KOPT-K1 (cell line): ENCODE data around the gene GEN1.

Experiments
- H3K27ac ChIP-seq: fragments of 200-600 bp; sonication (generic); 2 replicates; pipeline ENCODE4 v1.5.1; 2016; ENCODE audit warnings: antibody characterized with exemption, mild to moderate bottlenecking, low read depth, low read length; ENCODE audit not compliant: poor library complexity, severe bottlenecking
- H3K36me3 ChIP-seq: fragments of 200-600 bp; sonication (generic); 2 replicates; pipeline ENCODE4 v1.5.1; 2017; ENCODE audit warnings: antibody characterized with exemption, mild to moderate bottlenecking, low read length, moderate library complexity; ENCODE audit not compliant: insufficient read depth
- H3K9me3 ChIP-seq: fragments of 200-600 bp; sonication (generic); 2 replicates; pipeline ENCODE4 v1.5.1; 2017; ENCODE audit warnings: antibody characterized with exemption, low read length, mild to moderate bottlenecking; ENCODE audit not compliant: insufficient read depth, poor library complexity, severe bottlenecking

Gene GEN1

DNA sequence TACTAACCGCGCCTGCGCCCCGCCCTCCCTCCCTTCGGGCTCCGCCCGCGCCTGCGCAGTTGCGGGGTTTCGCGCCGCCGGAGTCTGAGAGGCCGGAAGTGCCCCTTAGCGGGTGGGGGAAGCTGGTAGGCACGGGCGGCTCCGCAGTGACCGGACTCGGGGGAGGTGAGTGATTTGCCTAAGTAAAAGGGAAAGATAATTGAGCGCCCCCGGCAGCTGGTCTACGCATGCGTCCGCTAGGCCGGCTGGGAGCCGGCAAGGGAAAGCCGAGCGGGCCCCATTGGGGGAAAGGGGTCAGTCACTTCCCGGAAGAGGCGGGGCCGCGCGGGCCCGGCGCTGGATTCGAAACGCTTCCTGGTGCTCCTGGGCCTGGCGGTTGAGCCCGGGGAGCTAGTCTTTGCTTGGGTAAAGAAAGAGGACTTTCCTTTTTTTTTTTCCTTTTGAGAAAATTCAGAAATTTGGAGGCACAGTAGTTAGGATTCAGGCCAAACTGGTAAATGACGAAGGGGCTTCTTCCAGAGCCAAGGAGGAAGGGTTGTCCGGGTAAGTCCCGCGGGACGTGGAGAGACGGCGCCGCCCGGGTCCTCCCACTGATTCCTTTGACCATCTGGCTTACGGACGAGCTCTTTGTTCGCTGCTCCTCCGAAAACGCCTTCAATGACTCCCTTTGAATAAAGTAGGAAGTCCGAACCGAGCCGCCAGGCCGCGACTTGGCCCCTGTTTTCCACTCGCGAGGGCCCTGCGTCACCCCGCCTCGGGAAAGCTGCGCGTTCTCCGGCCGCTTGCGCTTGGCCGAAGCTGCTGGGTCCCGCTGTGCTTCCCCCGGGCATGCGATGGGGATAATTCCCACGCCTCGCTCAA is at the start of gene GEN1, which contains the start of gene SMC6:
Gene GEN1, plus strand, starts transcription at position 336 of the 861 bp plus-strand sequence. CDS start 5,806 bp downstream, outside the sequence.
Gene SMC6, minus strand, starts transcription at position 8 of the 861 bp plus-strand sequence. CDS start 7,864 bp downstream, outside the sequence.
- Histone ChIP-seq H3K36me3 (no peaks in the 10 kb centered on the region; the same call in 1 of the 2 replicates), H3K9me3 (no peaks in the 10 kb centered on the region), H3K27ac (peak within 1 kb of the TSS; percentile 95)

DNA sequence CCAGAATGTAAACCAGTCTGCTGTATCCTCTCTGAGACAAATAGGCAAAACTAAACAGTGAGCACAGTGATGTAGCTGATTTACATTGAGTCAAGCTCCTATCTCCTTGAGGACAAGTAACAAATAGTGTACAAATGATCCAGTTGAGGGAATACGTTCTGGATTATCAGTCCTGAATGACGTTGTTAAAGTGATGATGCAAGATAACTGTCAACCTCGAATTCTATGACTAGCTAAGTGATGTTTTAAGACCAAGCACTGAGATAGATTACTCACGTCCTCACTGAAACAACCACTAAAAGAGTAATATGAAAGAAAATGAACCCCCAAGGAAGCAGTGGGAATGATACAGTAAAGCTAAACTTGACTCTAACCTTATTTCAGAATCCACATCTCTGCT is 47.1 kb upstream of the GEN1 start:
- peaks cover 88% of the 10 kb centered on the region for H3K36me3 ChIP-seq
- H3K9me3 ChIP-seq, result no peaks in the 10 kb centered on the region
- H3K27ac ChIP-seq, result no peak overlapping the region

DNA sequence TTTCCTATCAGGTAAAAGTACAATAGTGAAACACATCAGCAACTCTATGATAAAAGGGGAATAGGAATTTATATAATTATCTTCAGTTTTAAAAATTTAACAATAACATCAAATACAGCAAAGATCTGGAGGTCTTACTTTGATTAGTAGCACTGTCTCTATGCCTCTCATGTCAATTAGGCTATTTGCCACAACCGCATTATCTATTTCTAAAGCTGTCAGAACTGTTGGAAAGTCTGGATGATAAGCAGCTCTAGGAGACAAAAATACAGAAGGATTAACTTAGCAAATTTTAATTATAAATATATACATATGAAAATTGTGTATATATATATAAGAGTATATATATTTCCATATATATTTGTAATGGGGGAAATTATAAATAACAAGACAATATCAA is 45.4 kb upstream of the GEN1 start:
- H3K27ac ChIP-seq, result no peak overlapping the region
- no peaks in the 10 kb centered on the region for H3K9me3 ChIP-seq
- H3K36me3 ChIP-seq, result peaks cover 86% of the 10 kb centered on the region

- Histone ChIP-seq H3K9me3 (no peaks in the 10 kb centered on the region), H3K27ac (no peak overlapping the region), H3K36me3 (peaks cover 89% of the 10 kb centered on the region)
These were observed 44.0 kb upstream of the GEN1 start for GRCh38 chr2:17709897-17710296.

GRCh38 chr2:17710547-17711248 is 43.2 kb upstream of the GEN1 start:
- no peak overlapping the region for H3K27ac ChIP-seq
- H3K36me3 ChIP-seq, result peaks cover 90% of the 10 kb centered on the region
- no peaks in the 10 kb centered on the region for H3K9me3 ChIP-seq

GRCh38 chr2:17713291-17713690 is 40.6 kb upstream of the GEN1 start:
- Histone ChIP-seq H3K27ac (no peak overlapping the region), H3K36me3 (peaks cover 91% of the 10 kb centered on the region), H3K9me3 (no peaks in the 10 kb centered on the region)

GRCh38 chr2:17717666-17718065 is 36.3 kb upstream of the GEN1 start:
- H3K27ac ChIP-seq, result no peak overlapping the region
- no peaks in the 10 kb centered on the region for H3K9me3 ChIP-seq
- H3K36me3 ChIP-seq, result peaks cover 96% of the 10 kb centered on the region

- Histone ChIP-seq H3K36me3 (peaks cover 96% of the 10 kb centered on the region), H3K27ac (no peak overlapping the region), H3K9me3 (no peaks in the 10 kb centered on the region)
These were observed 35.2 kb upstream of the GEN1 start for GRCh38 chr2:17718689-17719088.

DNA sequence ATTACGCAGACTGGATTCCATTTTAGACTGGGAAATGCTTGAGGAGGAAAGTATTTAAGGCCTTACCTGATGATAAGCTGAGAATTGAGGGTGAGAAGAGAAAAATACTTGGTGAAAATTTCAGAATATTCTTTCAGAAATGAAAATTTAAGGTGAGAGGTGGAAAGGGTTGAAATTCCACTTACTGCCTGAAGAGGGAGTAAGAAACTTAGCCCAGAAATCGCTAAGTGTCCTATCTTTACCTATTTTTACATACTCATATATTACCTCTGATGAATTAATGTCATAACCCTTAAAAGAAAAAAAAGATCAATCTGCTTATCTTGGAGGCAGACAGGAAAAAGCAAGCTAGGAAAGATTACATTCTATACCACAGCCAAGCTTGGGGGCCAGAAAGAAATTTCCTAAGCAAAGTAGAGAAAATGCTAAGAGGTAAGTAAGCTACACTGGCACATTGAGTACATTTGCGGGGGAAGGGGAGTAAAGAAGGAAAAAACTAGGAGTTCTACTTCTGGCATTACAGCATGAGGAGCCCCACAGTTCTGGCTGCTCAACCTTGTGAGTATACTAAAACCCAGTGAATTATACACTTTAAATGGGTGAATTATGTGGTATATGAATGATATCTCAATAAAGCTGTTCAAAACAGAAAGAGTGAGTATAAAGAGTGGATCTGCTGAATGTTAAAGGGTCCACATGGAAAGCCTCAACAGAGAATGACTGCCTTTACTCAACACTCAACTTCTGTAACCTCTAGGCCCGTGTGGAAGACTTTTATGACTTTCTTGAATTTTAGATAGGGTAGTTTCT is 34.2 kb upstream of the GEN1 start:
- Histone ChIP-seq H3K36me3 (peaks cover 96% of the 10 kb centered on the region), H3K9me3 (no peaks in the 10 kb centered on the region), H3K27ac (no peak overlapping the region)

DNA sequence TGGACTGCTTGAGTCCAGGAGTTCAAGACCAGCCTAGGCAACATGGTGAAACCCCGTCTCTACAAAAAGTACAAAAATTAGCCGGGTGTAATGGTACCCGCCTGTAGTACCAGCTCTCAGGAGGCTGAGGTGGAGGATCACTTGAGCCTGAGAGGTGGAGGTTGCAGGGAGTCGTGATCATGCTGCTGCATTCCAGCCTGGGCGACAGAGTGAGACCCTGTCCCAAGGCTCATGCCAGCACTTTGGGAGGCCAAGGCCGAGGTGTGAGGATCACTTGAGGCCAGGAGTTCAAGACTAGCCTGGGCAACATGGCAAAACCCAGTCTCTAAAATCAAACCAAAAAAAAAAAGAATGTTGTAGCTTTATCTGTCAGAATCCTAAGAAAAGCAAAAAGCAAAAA is 25.7 kb upstream of the GEN1 start:
- no peak overlapping the region for H3K27ac ChIP-seq
- H3K36me3 ChIP-seq, result peaks cover 98% of the 10 kb centered on the region
- no peaks in the 10 kb centered on the region for H3K9me3 ChIP-seq

DNA sequence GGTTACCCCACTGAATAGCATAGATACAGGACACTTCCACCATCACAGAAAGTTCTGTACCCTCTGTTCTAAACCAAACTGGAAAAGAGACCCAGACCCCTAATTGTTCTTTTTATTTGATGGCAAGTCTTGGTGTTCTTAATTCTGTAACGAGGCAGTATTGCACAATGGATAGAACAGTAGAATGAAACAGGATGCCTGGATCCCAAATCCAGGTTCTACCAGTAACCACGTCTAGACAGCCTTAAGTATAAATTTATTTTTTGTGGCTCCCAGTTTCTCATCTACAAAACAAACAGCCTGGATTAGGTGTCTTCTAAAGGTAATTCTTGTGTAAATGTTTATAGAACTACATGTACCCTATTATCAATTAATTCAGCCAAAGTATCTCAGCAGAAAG is 24.1 kb upstream of the GEN1 start:
- Histone ChIP-seq H3K9me3 (no peaks in the 10 kb centered on the region), H3K27ac (no peak overlapping the region), H3K36me3 (peaks cover 98% of the 10 kb centered on the region)

- H3K36me3 ChIP-seq, result peaks cover 99% of the 10 kb centered on the region
- no peak overlapping the region for H3K27ac ChIP-seq
- no peaks in the 10 kb centered on the region for H3K9me3 ChIP-seq
These were observed 20.3 kb upstream of the GEN1 start for GRCh38 chr2:17733599-17733998.

DNA sequence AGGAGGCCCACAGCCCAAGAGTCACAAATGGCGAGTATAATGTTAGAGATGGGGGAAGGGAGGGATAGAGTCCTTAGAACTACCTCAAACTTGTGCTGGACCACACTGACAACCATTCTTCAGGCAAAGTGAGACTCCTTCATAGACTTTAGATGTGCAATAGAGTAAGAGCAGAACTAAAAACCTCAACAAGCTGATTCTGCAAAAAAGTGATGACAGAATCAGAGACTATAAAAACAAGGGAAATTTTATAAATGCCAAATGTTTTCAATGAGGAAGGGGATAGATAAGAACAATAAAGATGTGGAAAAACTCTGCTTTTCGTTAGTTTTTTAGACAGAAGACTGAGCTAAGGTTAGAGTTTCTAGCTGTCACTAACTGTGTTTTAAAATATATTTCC is 18.1 kb upstream of the GEN1 start:
- no peaks in the 10 kb centered on the region for H3K9me3 ChIP-seq
- no peak overlapping the region for H3K27ac ChIP-seq
- peaks cover 97% of the 10 kb centered on the region for H3K36me3 ChIP-seq

DNA sequence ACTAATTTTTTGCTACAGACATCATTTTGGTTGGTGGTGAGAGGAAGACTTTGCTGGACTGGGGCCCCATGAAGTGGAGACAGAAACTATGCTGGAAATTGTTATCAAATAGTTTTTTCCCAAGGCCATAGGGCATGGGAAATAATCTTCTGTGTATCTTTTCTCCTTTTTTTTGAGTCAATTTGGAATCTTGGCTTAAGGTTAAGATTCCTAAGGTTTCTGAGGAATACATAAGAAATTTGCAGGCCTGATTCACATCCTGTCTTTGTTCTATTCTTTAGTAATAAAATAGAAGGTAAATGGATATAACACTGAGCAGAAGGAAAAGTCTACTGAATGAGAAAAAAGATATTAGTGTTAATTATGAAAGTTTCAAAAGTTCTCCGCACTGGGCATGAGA is 16.9 kb upstream of the GEN1 start:
- Histone ChIP-seq H3K27ac (no peak overlapping the region), H3K36me3 (peaks cover 93% of the 10 kb centered on the region), H3K9me3 (no peaks in the 10 kb centered on the region)

GRCh38 chr2:17740203-17740602 is 13.7 kb upstream of the GEN1 start:
- Histone ChIP-seq H3K9me3 (no peaks in the 10 kb centered on the region), H3K27ac (no peak overlapping the region), H3K36me3 (peaks cover 86% of the 10 kb centered on the region)
